PC-3 (cell line): ENCODE measurements around the gene RAB34. TPM values are rescaled to one million over a fixed set of nuclear protein-coding genes. Genes with fewer than 3 reads are reported as not detected.

Experiments
- ATAC-seq: fragments of 200-7000 bp; cut with Tn5 transposase; 2 replicates; pipeline ENCODE4 v1.9.1; 2020; ENCODE audit warnings: mild to moderate bottlenecking, moderate library complexity
- BruUV-seq: library from RNA; stranded (reverse); fragments of 400-500 nt; replicated peaks from 2 replicates; lab custom pipeline; 2021; lab: Mats Ljungman, UMichigan
- CTCF ChIA-PET: fragments of 300-600 bp; sonication (Branson Sonifier 250); formaldehyde crosslinking; loops from one replicate; lab custom pipeline; 2022; ENCODE audit warnings: antibody characterized with exemption; lab: Charles Lee
- POLR2A ChIA-PET: fragments of 300-600 bp; sonication (Branson Sonifier 250); formaldehyde crosslinking; loops from one replicate; lab custom pipeline; 2022; ENCODE audit warnings: antibody characterized with exemption; ENCODE audit not compliant: unreplicated experiment; lab: Charles Lee
- DNase-seq: peaks from one replicate; pipeline ENCODE4 v3.0.0-alpha.2; 2015
- H2AFZ ChIP-seq: fragments of 300-600 bp; sonication (generic); 2 replicates; pipeline ENCODE4 v1.6.0; 2016; ENCODE audit warnings: antibody characterized with exemption, low read length
- H3F3A ChIP-seq: fragments of 300-600 bp; sonication (generic); one replicate; pipeline ENCODE4 v1.6.0; 2017; ENCODE audit warnings: antibody characterized with exemption, low read length, control low read depth, mild to moderate bottlenecking; ENCODE audit not compliant: unreplicated experiment
- H3K27ac ChIP-seq: fragments of 300-600 bp; sonication (generic); 2 replicates; pipeline ENCODE4 v1.5.1; 2016; ENCODE audit warnings: mild to moderate bottlenecking, low read length
- H3K27me3 ChIP-seq: fragments of 300-600 bp; sonication (generic); 2 replicates; pipeline ENCODE4 v1.6.1; 2016; ENCODE audit warnings: low read length, mixed read lengths
- H3K36me3 ChIP-seq: fragments of 300-600 bp; sonication (generic); 2 replicates; pipeline ENCODE4 v1.6.1; 2016; ENCODE audit warnings: low read depth, mixed run types, low read length, mixed read lengths
- H3K4me1 ChIP-seq: fragments of 300-600 bp; sonication (generic); 2 replicates; pipeline ENCODE4 v1.5.1; 2016; ENCODE audit warnings: low read length; ENCODE audit not compliant: insufficient read depth
- H3K4me2 ChIP-seq: fragments of 300-600 bp; sonication (generic); 2 replicates; pipeline ENCODE4 v1.6.0; 2016; ENCODE audit warnings: low read length
- H3K4me3 ChIP-seq: fragments of 300-600 bp; sonication (generic); 2 replicates; pipeline ENCODE4 v1.5.1; 2016; ENCODE audit warnings: mild to moderate bottlenecking, low read length, mixed read lengths
- H3K79me2 ChIP-seq: fragments of 300-600 bp; sonication (generic); 2 replicates; pipeline ENCODE4 v1.6.1; 2017; ENCODE audit warnings: low read length, mixed read lengths
- H3K9ac ChIP-seq: fragments of 300-600 bp; sonication (generic); 2 replicates; pipeline ENCODE4 v1.6.0; 2016; ENCODE audit warnings: mild to moderate bottlenecking, low read length
- H3K9me2 ChIP-seq: fragments of 300-600 bp; sonication (generic); replicated peaks from 2 replicates; pipeline ENCODE4 v1.6.1; 2016; ENCODE audit warnings: mixed run types, low read length, mixed read lengths
- H3K9me3 ChIP-seq: fragments of 300-600 bp; sonication (generic); 2 replicates; pipeline ENCODE4 v1.6.1; 2016; ENCODE audit warnings: low read length, mixed read lengths
- H4K20me1 ChIP-seq: fragments of 300-600 bp; sonication (generic); 2 replicates; pipeline ENCODE4 v1.6.1; 2016; ENCODE audit warnings: low read length, mixed read lengths
- CTCF ChIP-seq: fragments of 300-600 bp; sonication (generic); conservative IDR thresholded peaks from 2 replicates; pipeline ENCODE4 v1.5.1; 2017; ENCODE audit warnings: antibody characterized with exemption, low read depth, mild to moderate bottlenecking, low read length
- EZH2 ChIP-seq: fragments of 300-600 bp; sonication (generic); IDR thresholded peaks from one replicate; pipeline ENCODE4 v1.6.1; 2017; ENCODE audit warnings: antibody characterized with exemption, mild to moderate bottlenecking, low read length; ENCODE audit not compliant: unreplicated experiment
- EZH2phosphoT487 ChIP-seq: fragments of 300-600 bp; sonication (generic); IDR thresholded peaks from 2 replicates; pipeline ENCODE4 v1.6.1; 2018; ENCODE audit warnings: mild to moderate bottlenecking, antibody characterized with exemption, low read length, borderline replicate concordance
- intact Hi-C: fragments of 100-400 bp; cut with micrococcal nuclease; formaldehyde crosslinking; loops from 2 replicates; pipeline ENCODE4 v1.9.0; 2023
- total RNA-seq: library from RNA; depleted of rRNA; stranded (reverse); fragments of >200 nt; gene quantifications from 2 replicates; pipeline ENCODE4 v1.2.3, GENCODE V29; 2014

The RAB34 gene
- total RNA-seq, 1 experiment from 2014 or later: 211 TPM

- no peaks in the 10 kb centered on the region for H3K9me3 ChIP-seq
- ATAC-seq: no peak
- no peaks in the 10 kb centered on the region for H3K27me3 ChIP-seq
- ChIA-PET POLR2A (interaction anchor here (0.7 kb wide), 1 partner anchor 149 kb away, joined by 5 read pairs; no protein-coding TSS in a partner anchor), CTCF (no interaction called here)
- no peak overlapping the region for H3K4me3 ChIP-seq
- DNase-seq: no peak
- peaks cover 16% of the 10 kb centered on the region for H3K4me1 ChIP-seq
- H3K79me2 ChIP-seq: no peaks in the 10 kb centered on the region
- no peaks in the 10 kb centered on the region for H3K36me3 ChIP-seq
- peak overlapping the region; percentile 99 for H3K27ac ChIP-seq
- H2AFZ ChIP-seq: no peak overlapping the region
- TF ChIP-seq CTCF (no peak), EZH2 (no peak), EZH2phosphoT487 (no peak)
- peak overlapping the region; percentile 60; the same call in 1 of the 2 replicates for H3K9ac ChIP-seq
- intact Hi-C loops: loop anchor here (10.0 kb wide), 1 partner anchor 175 kb away; the partner anchor contains the start of gene DHRS13
- H3K4me2 ChIP-seq: no peak overlapping the region
- BruUV-seq: no TSS peak
- H3K9me2 ChIP-seq: no peaks in the 10 kb centered on the region
- no peaks in the 10 kb centered on the region for H4K20me1 ChIP-seq
- peaks cover 4% of the 10 kb centered on the region for H3F3A ChIP-seq
Observed at GRCh38 chr17:28729950-28730330, 12.3 kb upstream of the RAB34 start.

GRCh38 chr17:28728364-28729200, 10.9 kb upstream of the RAB34 start, which contains the start of gene NEK8:
Gene NEK8 (plus strand): TSS chr17:28728788. CDS start chr17:28728814, 26 bp downstream.
- BruUV-seq: TSS peak; percentile 67
- H3K4me1 ChIP-seq: peaks cover 21% of the 10 kb centered on the region
- DNase-seq (peak; percentile 96), ATAC-seq (peak; percentile 37)
- H3K9me3 ChIP-seq: no peaks in the 10 kb centered on the region
- no peaks in the 10 kb centered on the region for H3K9me2 ChIP-seq
- TF ChIP-seq EZH2phosphoT487 (no peak), EZH2 (no peak), CTCF (no peak)
- CTCF ChIA-PET: interaction anchor here (0.5 to 4.0 kb wide), 5 partner anchors 15 to 35 kb away, joined by 3 to 55 read pairs (median 9); partner anchors contain the start of gene TRAF4
- H4K20me1 ChIP-seq: peaks cover 4% of the 10 kb centered on the region; the same call in 1 of the 2 replicates
- H3K36me3 ChIP-seq: peaks cover 11% of the 10 kb centered on the region; the same call in 1 of the 2 replicates
- H2AFZ ChIP-seq: peak within 1 kb of the TSS; percentile 72
- peak within 1 kb of the TSS; percentile 100 for H3K4me2 ChIP-seq
- H3K27ac ChIP-seq: peak within 1 kb of the TSS; percentile 99
- H3K4me3 ChIP-seq: peak within 1 kb of the TSS; percentile 86
- POLR2A ChIA-PET: interaction anchor here (0.7 to 2.0 kb wide), 7 partner anchors 9 to 417 kb away, joined by 3 to 51 read pairs (median 4); no protein-coding TSS in a partner anchor
- H3K79me2 ChIP-seq: no peaks in the 10 kb centered on the region
- peak within 1 kb of the TSS; percentile 94 for H3K9ac ChIP-seq
- intact Hi-C loops: loop anchor here (10.0 kb wide), 1 partner anchor 176 kb away; the partner anchor contains the start of gene DHRS13
- H3F3A ChIP-seq: peaks cover 6% of the 10 kb centered on the region
- no peaks in the 10 kb centered on the region for H3K27me3 ChIP-seq
